HG03060 (cell line): ENCODE data around the gene IVNS1ABP.
"Not testable (repeated sequence)": the region's sequence is repeated elsewhere in the genome, so short reads cannot be mapped to it uniquely, and the experiment has no call there.

Experiments used
- ATAC-seq: cut with Tn5 transposase; IDR thresholded peaks from one replicate; pipeline ENCODE4 v1.9.1; 2021; ENCODE audit warnings: low read depth, moderate number of reproducible peaks; ENCODE audit not compliant: unreplicated experiment

Gene IVNS1ABP

GRCh38 chr1:185258676-185259075 lies 58.4 kb downstream of the IVNS1ABP start:
- ATAC-seq: no peak

GRCh38 chr1:185257950-185258208 lies 59.2 kb downstream of the IVNS1ABP start:
- ATAC-seq: no peak

- ATAC-seq: not testable (repeated sequence)
Measured at GRCh38 chr1:185257116-185257949, 59.7 kb downstream of the IVNS1ABP start.

- not testable (repeated sequence) for ATAC-seq
Measured at GRCh38 chr1:185255595-185255994, 61.4 kb downstream of the IVNS1ABP start.

GRCh38 chr1:185252404-185252803 lies 64.6 kb downstream of the IVNS1ABP start:
- not testable (repeated sequence) for ATAC-seq

- not testable (repeated sequence) for ATAC-seq
Measured at GRCh38 chr1:185251928-185252327, 65.1 kb downstream of the IVNS1ABP start.

- no peak for ATAC-seq
Measured at GRCh38 chr1:185250063-185250462, 67.0 kb downstream of the IVNS1ABP start.

GRCh38 chr1:185249563-185249962 lies 67.5 kb downstream of the IVNS1ABP start:
- ATAC-seq: no peak
